Measurements from ENCODE around the gene NR1H4. TPM values are rescaled to one million over a fixed set of nuclear protein-coding genes. Genes with fewer than 3 reads are reported as not detected.
A peak's percentile ranks its signal among the peaks of the same experiment; 100 is the strongest.

Gene NR1H4
- total and polyA plus RNA-seq, 2 of the 13 experiments (the other 11 are each of a cell fraction or from before 2014, with no cell fraction given) = 27.3 to 114 TPM

DNA sequence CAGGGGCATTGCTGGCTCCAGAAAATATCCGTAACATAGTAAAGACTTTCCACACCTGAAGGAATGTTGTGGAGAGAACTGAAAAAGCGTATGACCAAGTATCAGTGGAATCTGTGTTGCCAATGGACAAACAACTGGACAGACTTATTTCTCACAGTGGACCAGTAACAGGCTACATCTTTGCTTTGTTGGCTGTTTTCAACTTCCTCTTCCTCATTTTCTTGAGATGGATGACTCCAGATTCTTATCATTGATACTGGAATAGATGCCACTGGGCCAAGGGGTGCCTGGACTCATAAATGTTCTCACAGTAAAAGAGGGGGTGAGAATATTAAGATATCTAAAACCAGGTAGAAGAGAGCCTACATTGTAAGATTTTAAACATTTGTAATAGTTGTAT, 106.2 kb downstream of the NR1H4 start (continued):
- TF ChIP-seq HMGXB4 (CRISPR knock-in tag; IDR thresholded peaks at IDR 0.05; ENCODE audit: borderline replicate concordance in 1 of 2, low read depth in 1 of 2) = no peak

- FAIRE-seq (no peak), ATAC-seq (no peak), DNase-seq (ENCODE audit: low spot score) (no peak)
- ChIA-PET CTCF (ENCODE audit: low intra/inter-chr PET ratio, low total read pairs) (no interaction called here), POLR2A (no interaction called here)
- intact Hi-C loops (cut with micrococcal nuclease; ENCODE audit: unreplicated experiment) (no loop called here), in situ Hi-C loops (cut with HindIII; ENCODE audit: extremely low pct_ligation_motif_present, low pct_unique_long_range_greater_than_20kb) (no loop called here)
- WGBS (ENCODE audit: low lambda C conversion rate) = 94% methylated on average over 3 of the region's 3 CpGs
- Histone ChIP-seq H3K27me3 (ENCODE audit: control insufficient read depth in 1 of 2, insufficient read depth in 2 of 2, low read length in 2 of 2) (no peaks in the 10 kb centered on the region), H4K20me1 (ENCODE audit: insufficient read depth, low read length) (no peaks in the 10 kb centered on the region), H3K27ac (ENCODE audit: extremely low read length, insufficient read depth, low read length) (no peak overlapping the region), H2AFZ (ENCODE audit: low read length) (no peak overlapping the region), H3K9me3 (ENCODE audit: low read length) (peaks cover 25% of the 10 kb centered on the region), H3K4me2 (ENCODE audit: low read depth, low read length) (no peak overlapping the region), H3K79me2 (ENCODE audit: insufficient read depth, low read length) (peaks cover 28% of the 10 kb centered on the region), H3K36me3 (replicated peaks in 1 of 2; ENCODE audit: control insufficient read depth in 1 of 2, insufficient read depth in 2 of 2, low read length in 2 of 2) (no peaks in the 10 kb centered on the region), H3K4me3 (replicated peaks in 1 of 3; ENCODE audit: insufficient read depth in 1 of 3, low read depth in 2 of 3, low read length in 3 of 3) (no peak overlapping the region), H3K9ac (ENCODE audit: insufficient read depth, low read depth, low read length) (no peak overlapping the region), H3K4me1 (ENCODE audit: insufficient read depth, low read length) (no peaks in the 10 kb centered on the region)
- TF ChIP-seq ATF7 (IDR thresholded peaks at IDR 0.05) (peak; percentile 85), ATF7 (CRISPR knock-in tag; IDR thresholded peaks at IDR 0.05) (no peak), ZNF83 (CRISPR knock-in tag; IDR thresholded peaks at IDR 0.05; ENCODE audit: borderline replicate concordance) (no peak), ZNF766 (CRISPR knock-in tag; IDR thresholded peaks at IDR 0.05; ENCODE audit: borderline replicate concordance) (no peak), ZNF709 (CRISPR knock-in tag; IDR thresholded peaks at IDR 0.05) (no peak), ATF1 (CRISPR knock-in tag; IDR thresholded peaks at IDR 0.05) (no peak), NAIF1 (CRISPR knock-in tag; IDR thresholded peaks at IDR 0.05; ENCODE audit: borderline replicate concordance) (no peak)
- TF ChIP-seq, protein P1, sequence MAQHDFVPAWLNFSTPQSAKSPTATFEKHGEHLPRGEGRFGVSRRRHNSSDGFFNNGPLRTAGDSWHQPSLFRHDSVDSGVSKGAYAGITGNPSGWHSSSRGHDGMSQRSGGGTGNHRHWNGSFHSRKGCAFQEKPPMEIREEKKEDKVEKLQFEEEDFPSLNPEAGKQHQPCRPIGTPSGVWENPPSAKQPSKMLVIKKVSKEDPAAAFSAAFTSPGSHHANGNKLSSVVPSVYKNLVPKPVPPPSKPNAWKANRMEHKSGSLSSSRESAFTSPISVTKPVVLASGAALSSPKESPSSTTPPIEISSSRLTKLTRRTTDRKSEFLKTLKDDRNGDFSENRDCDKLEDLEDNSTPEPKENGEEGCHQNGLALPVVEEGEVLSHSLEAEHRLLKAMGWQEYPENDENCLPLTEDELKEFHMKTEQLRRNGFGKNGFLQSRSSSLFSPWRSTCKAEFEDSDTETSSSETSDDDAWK (CRISPR knock-in tag; IDR thresholded peaks at IDR 0.05) = no peak
- TF ChIP-seq, protein P2, sequence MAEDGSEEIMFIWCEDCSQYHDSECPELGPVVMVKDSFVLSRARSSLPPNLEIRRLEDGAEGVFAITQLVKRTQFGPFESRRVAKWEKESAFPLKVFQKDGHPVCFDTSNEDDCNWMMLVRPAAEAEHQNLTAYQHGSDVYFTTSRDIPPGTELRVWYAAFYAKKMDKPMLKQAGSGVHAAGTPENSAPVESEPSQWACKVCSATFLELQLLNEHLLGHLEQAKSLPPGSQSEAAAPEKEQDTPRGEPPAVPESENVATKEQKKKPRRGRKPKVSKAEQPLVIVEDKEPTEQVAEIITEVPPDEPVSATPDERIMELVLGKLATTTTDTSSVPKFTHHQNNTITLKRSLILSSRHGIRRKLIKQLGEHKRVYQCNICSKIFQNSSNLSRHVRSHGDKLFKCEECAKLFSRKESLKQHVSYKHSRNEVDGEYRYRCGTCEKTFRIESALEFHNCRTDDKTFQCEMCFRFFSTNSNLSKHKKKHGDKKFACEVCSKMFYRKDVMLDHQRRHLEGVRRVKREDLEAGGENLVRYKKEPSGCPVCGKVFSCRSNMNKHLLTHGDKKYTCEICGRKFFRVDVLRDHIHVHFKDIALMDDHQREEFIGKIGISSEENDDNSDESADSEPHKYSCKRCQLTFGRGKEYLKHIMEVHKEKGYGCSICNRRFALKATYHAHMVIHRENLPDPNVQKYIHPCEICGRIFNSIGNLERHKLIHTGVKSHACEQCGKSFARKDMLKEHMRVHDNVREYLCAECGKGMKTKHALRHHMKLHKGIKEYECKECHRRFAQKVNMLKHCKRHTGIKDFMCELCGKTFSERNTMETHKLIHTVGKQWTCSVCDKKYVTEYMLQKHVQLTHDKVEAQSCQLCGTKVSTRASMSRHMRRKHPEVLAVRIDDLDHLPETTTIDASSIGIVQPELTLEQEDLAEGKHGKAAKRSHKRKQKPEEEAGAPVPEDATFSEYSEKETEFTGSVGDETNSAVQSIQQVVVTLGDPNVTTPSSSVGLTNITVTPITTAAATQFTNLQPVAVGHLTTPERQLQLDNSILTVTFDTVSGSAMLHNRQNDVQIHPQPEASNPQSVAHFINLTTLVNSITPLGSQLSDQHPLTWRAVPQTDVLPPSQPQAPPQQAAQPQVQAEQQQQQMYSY (CRISPR knock-in tag; IDR thresholded peaks at IDR 0.05) = no peak
- no TSS peak for BruUV-seq (replicated peaks)
These were observed 110.6 kb downstream of the NR1H4 start for GRCh38 chr12:100584256-100584655.
